ENCODE data around the gene PRMT6. TPM values are rescaled to one million over a fixed set of nuclear protein-coding genes. Genes with fewer than 3 reads are reported as not detected.

The PRMT6 gene
- total RNA-seq, 1 donor from 2014 or later, result 22.3 TPM

DNA sequence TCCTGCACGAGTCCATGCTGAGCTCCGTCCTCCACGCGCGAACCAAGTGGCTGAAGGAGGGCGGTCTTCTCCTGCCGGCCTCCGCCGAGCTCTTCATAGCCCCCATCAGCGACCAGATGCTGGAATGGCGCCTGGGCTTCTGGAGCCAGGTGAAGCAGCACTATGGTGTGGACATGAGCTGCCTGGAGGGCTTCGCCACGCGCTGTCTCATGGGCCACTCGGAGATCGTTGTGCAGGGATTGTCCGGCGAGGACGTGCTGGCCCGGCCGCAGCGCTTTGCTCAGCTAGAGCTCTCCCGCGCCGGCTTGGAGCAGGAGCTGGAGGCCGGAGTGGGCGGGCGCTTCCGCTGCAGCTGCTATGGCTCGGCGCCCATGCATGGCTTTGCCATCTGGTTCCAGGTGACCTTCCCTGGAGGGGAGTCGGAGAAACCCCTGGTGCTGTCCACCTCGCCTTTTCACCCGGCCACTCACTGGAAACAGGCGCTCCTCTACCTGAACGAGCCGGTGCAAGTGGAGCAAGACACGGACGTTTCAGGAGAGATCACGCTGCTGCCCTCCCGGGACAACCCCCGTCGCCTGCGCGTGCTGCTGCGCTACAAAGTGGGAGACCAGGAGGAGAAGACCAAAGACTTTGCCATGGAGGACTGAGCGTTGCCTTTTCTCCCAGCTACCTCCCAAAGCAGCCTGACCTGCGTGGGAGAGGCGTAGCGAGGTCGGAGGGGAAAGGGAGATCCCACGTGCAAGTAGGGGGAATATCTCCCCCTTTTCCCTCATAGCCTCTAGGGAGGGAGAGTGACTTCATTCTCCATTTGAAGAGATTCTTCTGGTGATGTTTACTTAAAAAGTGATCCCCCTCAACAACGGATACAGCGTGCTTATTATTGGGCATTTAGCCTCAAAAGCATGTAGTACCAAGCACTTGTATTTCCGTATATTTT, 991 bp downstream of the PRMT6 start:
- TF ChIP-seq, protein P1, sequence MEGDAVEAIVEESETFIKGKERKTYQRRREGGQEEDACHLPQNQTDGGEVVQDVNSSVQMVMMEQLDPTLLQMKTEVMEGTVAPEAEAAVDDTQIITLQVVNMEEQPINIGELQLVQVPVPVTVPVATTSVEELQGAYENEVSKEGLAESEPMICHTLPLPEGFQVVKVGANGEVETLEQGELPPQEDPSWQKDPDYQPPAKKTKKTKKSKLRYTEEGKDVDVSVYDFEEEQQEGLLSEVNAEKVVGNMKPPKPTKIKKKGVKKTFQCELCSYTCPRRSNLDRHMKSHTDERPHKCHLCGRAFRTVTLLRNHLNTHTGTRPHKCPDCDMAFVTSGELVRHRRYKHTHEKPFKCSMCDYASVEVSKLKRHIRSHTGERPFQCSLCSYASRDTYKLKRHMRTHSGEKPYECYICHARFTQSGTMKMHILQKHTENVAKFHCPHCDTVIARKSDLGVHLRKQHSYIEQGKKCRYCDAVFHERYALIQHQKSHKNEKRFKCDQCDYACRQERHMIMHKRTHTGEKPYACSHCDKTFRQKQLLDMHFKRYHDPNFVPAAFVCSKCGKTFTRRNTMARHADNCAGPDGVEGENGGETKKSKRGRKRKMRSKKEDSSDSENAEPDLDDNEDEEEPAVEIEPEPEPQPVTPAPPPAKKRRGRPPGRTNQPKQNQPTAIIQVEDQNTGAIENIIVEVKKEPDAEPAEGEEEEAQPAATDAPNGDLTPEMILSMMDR (IDR thresholded peaks at IDR 0.05; ENCODE audit: unreplicated experiment), result no peak
- Mint-ChIP-seq H3K9me3 (no peaks in the 10 kb centered on the region), H3K4me1 (peaks cover 20% of the 10 kb centered on the region), H3K4me3 (peak overlapping the region; percentile 96), H3K27ac (peak overlapping the region; percentile 94), H3K27me3 (ENCODE audit: low read depth) (no peaks in the 10 kb centered on the region), H3K36me3 (peaks cover 6% of the 10 kb centered on the region)
- DNase-seq (ENCODE audit: low spot score in 2 of 2, unreplicated experiment in 2 of 2), result peak; percentile 37 to 70

DNA sequence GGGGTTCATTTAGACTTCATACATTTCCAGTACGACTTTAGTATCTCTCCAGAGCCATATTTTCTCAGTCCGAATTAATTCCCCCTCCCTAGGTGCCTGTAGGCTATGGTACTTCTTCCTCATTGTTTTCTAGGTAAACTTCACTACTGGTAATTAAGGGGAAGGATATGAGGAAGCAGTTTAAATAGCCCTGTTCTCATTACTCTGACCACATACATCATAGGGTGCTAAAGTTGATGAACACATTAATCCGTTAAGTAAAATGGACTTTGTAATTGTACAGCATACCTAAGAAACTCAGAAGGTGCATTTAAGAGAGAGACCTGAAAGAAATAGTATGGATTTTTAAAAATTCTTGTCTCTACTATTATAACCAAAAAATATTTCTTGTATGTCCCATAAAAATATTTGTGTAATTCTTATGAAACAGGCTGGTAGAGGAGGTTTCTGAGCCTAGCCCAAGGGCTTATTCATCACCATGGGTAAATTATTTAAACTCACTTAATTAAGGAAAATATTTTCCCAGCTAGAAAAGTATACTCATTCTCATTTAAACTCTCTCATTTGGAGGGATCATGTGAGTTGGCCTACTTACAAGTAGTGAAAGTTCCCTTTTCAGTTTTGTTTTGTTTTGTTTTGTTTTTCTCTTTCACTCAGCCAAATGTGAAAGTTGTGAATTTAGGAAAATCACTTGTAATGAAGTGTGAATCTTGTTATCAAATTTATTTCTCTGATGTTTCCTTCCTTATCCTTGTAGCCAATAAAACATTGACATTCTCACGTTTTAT, 2.0 kb downstream of the PRMT6 start:
- DNase-seq (ENCODE audit: low spot score in 2 of 2, unreplicated experiment in 2 of 2), result no peak
- Mint-ChIP-seq H3K9me3 (no peaks in the 10 kb centered on the region), H3K36me3 (peaks cover 6% of the 10 kb centered on the region), H3K4me1 (peaks cover 20% of the 10 kb centered on the region), H3K4me3 (peak overlapping the region; percentile 96), H3K27me3 (ENCODE audit: low read depth) (no peaks in the 10 kb centered on the region), H3K27ac (peak overlapping the region; percentile 94)
- TF ChIP-seq, protein P1 (IDR thresholded peaks at IDR 0.05; ENCODE audit: unreplicated experiment), result no peak

DNA sequence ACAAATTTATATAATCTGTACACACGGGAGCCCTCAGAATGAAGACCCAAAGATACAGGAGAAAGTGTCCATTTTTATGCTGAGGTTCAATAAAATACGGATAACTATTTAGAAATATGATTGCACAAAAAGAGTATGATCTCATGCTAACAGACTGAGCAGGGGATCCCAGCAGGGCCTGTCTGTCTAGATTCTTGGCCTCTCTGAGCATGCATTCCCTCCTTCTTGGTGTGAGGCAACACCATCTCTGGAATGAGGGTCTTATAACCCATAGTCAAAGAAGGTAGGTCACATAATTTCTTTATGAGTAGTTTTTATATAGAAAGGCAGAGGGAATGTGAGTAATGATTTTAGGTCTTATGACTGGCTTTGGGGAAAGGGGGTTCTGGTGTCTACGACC, 5.4 kb downstream of the PRMT6 start:
- no peak for DNase-seq (ENCODE audit: low spot score in 2 of 2, unreplicated experiment in 2 of 2)
- Mint-ChIP-seq H3K4me3 (no peak overlapping the region), H3K4me1 (peaks cover 17% of the 10 kb centered on the region), H3K27me3 (ENCODE audit: low read depth) (no peaks in the 10 kb centered on the region), H3K9me3 (no peaks in the 10 kb centered on the region), H3K36me3 (peaks cover 6% of the 10 kb centered on the region), H3K27ac (no peak overlapping the region)
- TF ChIP-seq, protein P1 (IDR thresholded peaks at IDR 0.05; ENCODE audit: unreplicated experiment), result no peak

DNA sequence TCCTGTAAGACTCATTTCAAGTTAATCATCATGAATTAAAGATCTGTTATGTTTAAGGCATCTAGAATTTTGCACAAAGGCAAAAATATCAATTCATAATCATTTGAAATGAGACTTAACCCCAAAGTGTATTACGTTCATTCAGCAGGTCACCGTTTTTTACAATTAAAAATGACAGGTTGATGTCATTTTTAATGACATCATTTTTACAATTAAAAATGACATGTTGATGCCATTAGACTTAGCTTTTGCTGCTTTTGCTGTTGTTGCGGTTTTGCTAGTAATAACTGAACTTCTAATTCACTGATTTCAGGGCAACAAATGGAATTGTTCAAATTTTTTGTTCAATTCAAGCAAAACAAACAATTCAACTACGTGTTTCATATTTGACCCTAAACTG, 17.0 kb downstream of the PRMT6 start:
- H3K4me3 Mint-ChIP-seq, result no peak overlapping the region
- TF ChIP-seq, protein P1 (IDR thresholded peaks at IDR 0.05; ENCODE audit: unreplicated experiment), result no peak
- peaks cover 6% of the 10 kb centered on the region for H3K27me3 Mint-ChIP-seq (ENCODE audit: low read depth)

DNA sequence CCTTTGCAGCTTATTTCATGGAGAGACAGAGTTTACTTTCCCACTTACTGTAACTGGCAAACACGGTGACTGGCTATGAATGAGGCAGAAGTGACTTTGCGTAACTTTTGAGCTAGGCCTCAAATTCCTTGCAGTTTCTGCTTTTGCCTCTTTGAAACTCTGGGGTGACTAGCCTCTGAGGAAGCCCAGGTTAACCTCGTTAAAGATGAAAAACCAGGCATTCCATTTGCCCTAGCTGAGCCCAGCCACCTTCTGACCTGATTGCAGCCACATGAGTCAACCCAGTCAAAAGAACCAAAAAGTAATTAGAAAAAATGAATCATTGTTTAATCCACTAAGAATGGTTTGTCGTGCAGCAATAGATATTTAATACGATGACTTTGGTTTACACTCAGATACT, 20.4 kb downstream of the PRMT6 start:
- DNase-seq (ENCODE audit: low spot score in 2 of 2, unreplicated experiment in 2 of 2), result no peak
- no peak overlapping the region for H3K4me3 Mint-ChIP-seq
- no peaks in the 10 kb centered on the region for H3K36me3 Mint-ChIP-seq
- H3K4me1 Mint-ChIP-seq, result no peaks in the 10 kb centered on the region
- no peak overlapping the region for H3K27ac Mint-ChIP-seq
- H3K27me3 Mint-ChIP-seq (ENCODE audit: low read depth), result peaks cover 9% of the 10 kb centered on the region
- H3K9me3 Mint-ChIP-seq, result peaks cover 3% of the 10 kb centered on the region
- TF ChIP-seq, protein P1 (IDR thresholded peaks at IDR 0.05; ENCODE audit: unreplicated experiment), result no peak

More for the DNA sequence above, 17.0 kb downstream of the PRMT6 start:
- no peaks in the 10 kb centered on the region for H3K4me1 Mint-ChIP-seq
- peaks cover 3% of the 10 kb centered on the region for H3K9me3 Mint-ChIP-seq
- DNase-seq (ENCODE audit: low spot score in 2 of 2, unreplicated experiment in 2 of 2), result no peak
- H3K36me3 Mint-ChIP-seq, result no peaks in the 10 kb centered on the region
- no peak overlapping the region for H3K27ac Mint-ChIP-seq
